Glutamatergic neuron (in vitro differentiated cells): Measurements from ENCODE around the gene JCAD. TPM values are rescaled to one million over a fixed set of nuclear protein-coding genes. Genes with fewer than 3 reads are reported as not detected.

Experiments used
- DNase-seq: peaks from one replicate; pipeline ENCODE4 v3.0.0; 2022
- H3K27ac Mint-ChIP-seq: one replicate; pipeline ENCODE4 v1.8.0; 2020; ENCODE audit warnings: mild to moderate bottlenecking, mixed read lengths, inconsistent platforms; ENCODE audit not compliant: unreplicated experiment
- H3K27me3 Mint-ChIP-seq: one replicate; pipeline ENCODE4 v1.8.0; 2020; ENCODE audit warnings: mild to moderate bottlenecking, moderate library complexity, mixed read lengths, inconsistent platforms; ENCODE audit not compliant: unreplicated experiment
- H3K36me3 Mint-ChIP-seq: one replicate; pipeline ENCODE4 v1.8.0; 2020; ENCODE audit warnings: mild to moderate bottlenecking, mixed read lengths, inconsistent platforms; ENCODE audit not compliant: unreplicated experiment
- H3K4me1 Mint-ChIP-seq: one replicate; pipeline ENCODE4 v1.8.0; 2020; ENCODE audit warnings: mild to moderate bottlenecking, low read depth, mixed read lengths, inconsistent platforms; ENCODE audit not compliant: unreplicated experiment
- H3K4me3 Mint-ChIP-seq: one replicate; pipeline ENCODE4 v1.8.0; 2020; ENCODE audit warnings: mild to moderate bottlenecking, mixed read lengths, inconsistent platforms; ENCODE audit not compliant: unreplicated experiment
- H3K9me3 Mint-ChIP-seq: one replicate; pipeline ENCODE4 v1.8.0; 2020; ENCODE audit warnings: mild to moderate bottlenecking, moderate library complexity, mixed read lengths, inconsistent platforms; ENCODE audit not compliant: unreplicated experiment
- total RNA-seq: library from RNA; stranded (reverse); fragmentation: NEBNext Ultra II Directional; extraction: Animal tissue kit (Norgen Biotek cat#: 25700); gene quantifications from one replicate; pipeline ENCODE4 v1.2.1, GENCODE V29; 2021; ENCODE audit not compliant: unreplicated experiment
- TF ChIP-seq, protein P1 (sequence below): fragments of 200-600 bp; sonication (generic); IDR thresholded peaks from one replicate; pipeline ENCODE4 v1.5.0; 2021; ENCODE audit not compliant: partially characterized antibody, unreplicated experiment

Gene JCAD
- total RNA-seq, 1 donor from 2014 or later = 0.32 TPM

GRCh38 chr10:30074090-30074489, 14.7 kb upstream of the JCAD start:
- no peaks in the 10 kb centered on the region for H3K27me3 Mint-ChIP-seq
- TF ChIP-seq, protein P1, sequence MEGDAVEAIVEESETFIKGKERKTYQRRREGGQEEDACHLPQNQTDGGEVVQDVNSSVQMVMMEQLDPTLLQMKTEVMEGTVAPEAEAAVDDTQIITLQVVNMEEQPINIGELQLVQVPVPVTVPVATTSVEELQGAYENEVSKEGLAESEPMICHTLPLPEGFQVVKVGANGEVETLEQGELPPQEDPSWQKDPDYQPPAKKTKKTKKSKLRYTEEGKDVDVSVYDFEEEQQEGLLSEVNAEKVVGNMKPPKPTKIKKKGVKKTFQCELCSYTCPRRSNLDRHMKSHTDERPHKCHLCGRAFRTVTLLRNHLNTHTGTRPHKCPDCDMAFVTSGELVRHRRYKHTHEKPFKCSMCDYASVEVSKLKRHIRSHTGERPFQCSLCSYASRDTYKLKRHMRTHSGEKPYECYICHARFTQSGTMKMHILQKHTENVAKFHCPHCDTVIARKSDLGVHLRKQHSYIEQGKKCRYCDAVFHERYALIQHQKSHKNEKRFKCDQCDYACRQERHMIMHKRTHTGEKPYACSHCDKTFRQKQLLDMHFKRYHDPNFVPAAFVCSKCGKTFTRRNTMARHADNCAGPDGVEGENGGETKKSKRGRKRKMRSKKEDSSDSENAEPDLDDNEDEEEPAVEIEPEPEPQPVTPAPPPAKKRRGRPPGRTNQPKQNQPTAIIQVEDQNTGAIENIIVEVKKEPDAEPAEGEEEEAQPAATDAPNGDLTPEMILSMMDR = no peak
- H3K4me1 Mint-ChIP-seq = peaks cover 2% of the 10 kb centered on the region
- no peak overlapping the region for H3K27ac Mint-ChIP-seq
- no peak overlapping the region for H3K4me3 Mint-ChIP-seq
- no peaks in the 10 kb centered on the region for H3K36me3 Mint-ChIP-seq
- no peak for DNase-seq
- H3K9me3 Mint-ChIP-seq = no peaks in the 10 kb centered on the region

DNA sequence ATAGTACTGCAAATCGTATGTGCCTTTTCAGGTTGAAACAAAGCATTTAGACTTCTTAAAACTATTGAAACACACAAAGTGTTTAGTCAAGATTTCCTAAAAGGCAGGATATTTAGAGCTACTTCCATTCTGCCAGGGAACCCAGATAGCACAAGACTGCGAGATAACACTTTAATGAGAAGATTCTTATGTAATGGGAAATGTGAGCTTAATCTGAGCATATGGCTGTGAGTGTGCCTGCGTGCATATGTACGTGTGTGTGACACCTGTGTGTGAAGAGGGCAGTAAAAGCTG, 14.3 kb upstream of the JCAD start:
- H3K27ac Mint-ChIP-seq = no peak overlapping the region
- H3K4me3 Mint-ChIP-seq = no peak overlapping the region
- peaks cover 2% of the 10 kb centered on the region for H3K27me3 Mint-ChIP-seq
- no peaks in the 10 kb centered on the region for H3K9me3 Mint-ChIP-seq
- no peak for DNase-seq
- TF ChIP-seq, protein P1 = no peak
- H3K4me1 Mint-ChIP-seq = peaks cover 2% of the 10 kb centered on the region
- no peaks in the 10 kb centered on the region for H3K36me3 Mint-ChIP-seq

GRCh38 chr10:30073045-30073766, 13.8 kb upstream of the JCAD start:
- H3K4me3 Mint-ChIP-seq = no peak overlapping the region
- H3K27me3 Mint-ChIP-seq = peaks cover 2% of the 10 kb centered on the region
- TF ChIP-seq, protein P1 = no peak
- no peaks in the 10 kb centered on the region for H3K9me3 Mint-ChIP-seq
- H3K36me3 Mint-ChIP-seq = no peaks in the 10 kb centered on the region
- peaks cover 2% of the 10 kb centered on the region for H3K4me1 Mint-ChIP-seq
- no peak for DNase-seq
- H3K27ac Mint-ChIP-seq = no peak overlapping the region

DNA sequence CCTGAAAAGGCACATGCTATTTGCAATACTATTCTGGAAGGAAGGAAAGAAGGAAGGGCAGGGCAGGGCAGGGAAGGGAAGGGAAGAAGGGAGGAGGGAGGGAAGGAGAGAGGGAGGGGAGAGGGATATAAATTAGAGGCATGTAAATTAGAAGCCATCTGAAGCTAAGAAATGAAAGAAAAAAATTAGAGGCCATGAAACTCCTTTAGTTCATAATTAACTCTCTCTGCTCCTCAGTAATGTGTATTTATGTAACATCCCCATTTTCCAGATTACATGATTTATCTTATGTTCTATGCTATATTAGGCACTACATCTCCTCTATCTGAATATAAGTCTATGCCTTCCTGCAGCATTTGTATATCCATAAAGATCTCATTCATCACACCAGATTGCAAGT, 12.7 kb upstream of the JCAD start:
- H3K27me3 Mint-ChIP-seq = peaks cover 2% of the 10 kb centered on the region
- TF ChIP-seq, protein P1 = no peak
- H3K27ac Mint-ChIP-seq = no peak overlapping the region
- no peaks in the 10 kb centered on the region for H3K36me3 Mint-ChIP-seq
- H3K9me3 Mint-ChIP-seq = no peaks in the 10 kb centered on the region
- no peak for DNase-seq
- no peak overlapping the region for H3K4me3 Mint-ChIP-seq
- peaks cover 2% of the 10 kb centered on the region for H3K4me1 Mint-ChIP-seq

DNA sequence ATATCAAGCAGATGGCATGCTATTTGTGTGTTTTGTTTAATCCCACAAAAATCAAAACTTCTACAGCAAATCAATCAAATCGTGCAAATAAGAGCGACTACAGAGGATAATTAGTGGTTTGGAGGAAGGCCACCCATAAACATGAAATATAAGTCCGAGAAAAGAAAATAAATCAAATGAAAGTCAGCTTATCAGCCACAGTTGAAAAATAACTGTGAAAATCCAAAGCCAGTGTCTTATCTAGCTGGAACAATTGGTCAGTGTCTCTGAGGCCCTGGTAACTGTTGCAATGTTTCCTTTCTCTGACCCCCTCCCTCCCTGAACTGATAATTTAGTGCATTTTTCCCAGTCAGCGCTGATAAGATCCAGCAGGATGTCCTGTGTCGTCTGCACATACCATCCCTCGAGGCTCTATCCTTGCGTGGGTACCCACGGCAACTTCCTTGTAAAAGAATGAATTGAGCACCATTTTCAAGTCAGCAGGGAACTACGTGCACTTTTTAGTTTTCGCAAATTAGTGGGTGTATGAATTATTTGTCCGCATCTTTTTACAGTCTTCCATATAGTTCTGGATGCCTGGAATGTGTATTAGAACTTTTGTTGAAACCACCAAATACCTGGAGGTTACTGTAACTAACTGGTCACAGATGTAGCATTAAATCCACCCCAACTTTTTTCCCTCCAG, 10.8 kb upstream of the JCAD start:
- no peak overlapping the region for H3K4me3 Mint-ChIP-seq
- H3K4me1 Mint-ChIP-seq = peaks cover 2% of the 10 kb centered on the region
- TF ChIP-seq, protein P1 = no peak
- no peak for DNase-seq
- H3K27me3 Mint-ChIP-seq = peaks cover 2% of the 10 kb centered on the region
- H3K9me3 Mint-ChIP-seq = no peaks in the 10 kb centered on the region
- H3K27ac Mint-ChIP-seq = no peak overlapping the region
- H3K36me3 Mint-ChIP-seq = no peaks in the 10 kb centered on the region
